HG02623 (cell line): ENCODE results near the gene SLC25A21.
"Not testable (repeated sequence)": the region's sequence is repeated elsewhere in the genome, so short reads cannot be mapped to it uniquely, and the experiment has no call there.

ENCODE experiments used
- ATAC-seq: cut with Tn5 transposase; IDR thresholded peaks from one replicate; pipeline ENCODE4 v1.9.1; 2021; ENCODE audit warnings: moderate library complexity; ENCODE audit not compliant: unreplicated experiment

SLC25A21 gene

GRCh38 chr14:36996133-36996856 lies 176.1 kb downstream of the SLC25A21 start:
- no peak for ATAC-seq

- no peak for ATAC-seq
Measured at GRCh38 chr14:36989806-36990205, 182.6 kb downstream of the SLC25A21 start.

DNA sequence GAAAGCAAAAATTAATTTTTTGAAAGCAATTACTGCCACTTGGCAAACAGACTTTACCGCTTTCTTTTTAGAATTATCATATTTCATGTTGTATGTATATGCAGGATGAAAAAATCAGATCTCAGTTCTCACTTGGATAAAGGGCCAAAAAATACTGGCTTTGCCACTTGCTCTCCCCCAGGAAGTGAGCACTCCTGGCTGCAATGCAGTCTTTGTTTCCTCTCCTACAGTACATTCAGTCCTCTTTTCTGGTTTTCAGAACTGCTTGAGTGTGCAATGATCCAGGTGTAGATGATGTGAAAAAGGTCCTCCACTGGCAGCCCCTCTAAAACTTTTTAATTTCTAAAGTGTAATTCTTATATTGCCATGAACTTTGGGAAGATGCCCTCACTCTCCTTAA lies 183.4 kb downstream of the SLC25A21 start:
- ATAC-seq: no peak

- ATAC-seq: no peak
Measured at GRCh38 chr14:36988568-36988967, 183.8 kb downstream of the SLC25A21 start.

DNA sequence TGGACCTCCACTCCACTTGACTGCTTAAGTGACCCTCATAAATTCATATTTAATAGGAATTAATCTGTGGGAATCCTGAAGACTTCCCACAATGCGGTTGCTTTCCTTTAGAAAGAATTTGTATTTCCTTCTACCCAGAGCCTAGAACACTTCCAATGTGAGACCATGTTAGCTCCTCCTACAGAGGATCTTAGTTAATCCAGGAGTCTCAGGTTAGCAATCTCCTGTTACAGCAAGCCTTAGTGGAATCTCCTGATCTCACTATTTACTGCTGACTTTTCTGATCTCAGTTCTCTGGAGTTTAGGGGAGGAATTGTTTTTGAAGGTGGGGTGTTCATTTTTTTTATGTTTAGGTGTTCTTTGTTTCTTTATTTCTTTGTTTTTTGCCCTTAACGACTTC lies 186.0 kb downstream of the SLC25A21 start:
- no peak for ATAC-seq

DNA sequence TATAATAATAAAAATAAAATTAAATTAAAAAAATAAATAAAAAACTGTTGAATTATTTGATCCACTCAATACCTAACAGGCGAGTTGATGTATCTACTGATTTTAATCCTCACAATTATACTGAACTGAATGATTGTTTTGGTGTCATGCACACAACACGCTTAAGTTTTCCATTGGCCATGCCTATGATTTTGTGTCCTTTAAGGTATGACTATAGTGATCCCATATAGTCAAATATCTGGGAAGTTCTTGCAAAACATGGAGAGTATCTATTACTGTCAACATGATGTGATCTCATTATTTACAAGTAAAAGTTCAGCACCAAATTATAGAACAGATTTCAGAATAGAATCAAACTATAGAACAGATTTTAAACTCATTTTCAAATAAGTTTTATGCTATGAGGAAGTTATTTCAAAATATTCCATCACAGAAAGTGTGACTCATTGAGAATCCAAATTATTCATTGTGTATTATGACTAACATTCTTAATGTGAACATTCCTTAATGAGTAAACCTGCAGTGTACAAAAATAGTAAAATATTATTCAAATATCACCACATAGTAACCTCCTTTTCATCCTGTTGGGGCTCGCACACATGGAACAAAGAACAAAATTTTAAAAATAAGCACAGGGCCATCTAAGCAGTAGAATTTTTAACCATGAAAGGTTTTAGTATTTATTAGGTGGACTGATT lies 190.4 kb downstream of the SLC25A21 start:
- no peak for ATAC-seq

DNA sequence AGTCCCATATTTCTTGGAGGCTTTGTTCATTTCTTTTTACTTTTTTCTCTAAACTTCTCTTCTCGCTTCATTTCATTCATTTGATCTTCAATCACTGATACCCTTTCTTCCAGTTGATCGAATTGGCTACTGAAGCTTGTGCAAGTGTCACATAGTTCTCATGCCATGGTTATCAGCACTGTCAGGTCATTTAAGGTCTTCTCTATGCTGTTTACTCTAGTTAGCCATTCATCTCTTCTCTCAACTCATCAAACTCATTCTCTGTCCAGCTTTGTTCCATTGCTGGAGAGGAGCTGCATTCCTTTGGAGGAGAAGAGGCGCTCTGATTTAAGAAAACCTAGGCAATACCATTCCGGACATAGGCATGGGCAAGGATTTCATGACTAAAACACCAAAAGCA lies 192.0 kb downstream of the SLC25A21 start:
- ATAC-seq: not testable (repeated sequence)

GRCh38 chr14:36979863-36980262 lies 192.5 kb downstream of the SLC25A21 start:
- ATAC-seq: no peak

- ATAC-seq: no peak
Measured at GRCh38 chr14:36976571-36977023, 195.8 kb downstream of the SLC25A21 start.

- ATAC-seq: no peak
Measured at GRCh38 chr14:36975834-36976233, 196.6 kb downstream of the SLC25A21 start.

GRCh38 chr14:36974985-36975384 lies 197.4 kb downstream of the SLC25A21 start:
- ATAC-seq: no peak

- no peak for ATAC-seq
Measured at GRCh38 chr14:36973806-36974442, 198.5 kb downstream of the SLC25A21 start.

GRCh38 chr14:36971263-36971855 lies 201.0 kb downstream of the SLC25A21 start:
- ATAC-seq: no peak

DNA sequence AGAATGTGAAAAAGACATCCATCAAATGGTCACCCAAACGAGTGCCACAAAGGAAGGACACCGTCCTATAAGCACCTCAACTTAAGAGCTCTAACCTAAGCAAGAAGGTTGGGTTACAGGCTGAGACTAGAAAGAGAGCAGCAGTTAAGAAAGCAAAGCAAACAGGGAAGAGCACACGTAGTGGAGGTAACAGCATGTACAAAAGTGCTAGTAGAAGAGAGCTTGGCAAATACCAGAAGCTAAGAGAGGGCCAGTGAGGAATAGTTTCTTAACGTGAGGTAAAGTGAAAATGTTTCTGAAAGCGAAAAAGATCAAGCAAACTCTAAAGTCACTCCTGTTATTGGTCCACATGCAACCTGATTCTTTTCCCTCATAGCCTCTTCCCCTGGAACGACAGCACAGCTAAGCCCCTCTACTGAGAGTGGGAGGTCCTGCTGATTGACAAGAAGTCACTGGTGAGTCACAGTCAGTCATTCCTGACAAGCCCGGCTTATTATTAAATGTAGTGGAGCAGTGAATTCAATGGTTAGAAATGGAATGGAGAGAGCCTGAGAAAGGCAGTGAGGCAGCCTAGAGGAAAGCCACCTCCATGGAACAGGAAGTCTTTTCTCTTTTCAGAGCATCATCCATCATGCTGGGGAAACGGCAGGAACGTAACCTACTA lies 204.4 kb downstream of the SLC25A21 start:
- no peak for ATAC-seq

GRCh38 chr14:36955967-36956366 lies 216.4 kb downstream of the SLC25A21 start:
- ATAC-seq: no peak

DNA sequence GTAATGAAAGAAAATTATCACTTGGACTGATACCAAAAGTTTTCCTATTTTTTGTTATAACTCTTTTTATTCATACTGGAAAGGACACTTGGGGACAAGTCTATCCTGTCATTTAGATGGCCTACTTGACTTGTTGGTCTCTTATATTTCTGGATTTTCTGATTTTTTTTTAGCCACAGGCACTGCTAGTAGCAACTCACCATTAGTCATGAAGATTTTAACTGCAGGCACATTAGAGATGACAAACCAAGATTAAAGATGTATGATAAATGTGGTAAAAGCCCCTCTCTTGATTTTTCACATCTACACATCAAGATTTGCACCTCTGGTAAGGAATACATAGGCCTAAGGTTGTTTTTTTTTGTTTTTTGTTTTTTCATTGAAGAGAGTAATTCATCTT lies 217.0 kb downstream of the SLC25A21 start:
- ATAC-seq: no peak

GRCh38 chr14:36952689-36953088 lies 219.7 kb downstream of the SLC25A21 start:
- no peak for ATAC-seq

- ATAC-seq: no peak
Measured at GRCh38 chr14:36951380-36951911, 221.0 kb downstream of the SLC25A21 start.

DNA sequence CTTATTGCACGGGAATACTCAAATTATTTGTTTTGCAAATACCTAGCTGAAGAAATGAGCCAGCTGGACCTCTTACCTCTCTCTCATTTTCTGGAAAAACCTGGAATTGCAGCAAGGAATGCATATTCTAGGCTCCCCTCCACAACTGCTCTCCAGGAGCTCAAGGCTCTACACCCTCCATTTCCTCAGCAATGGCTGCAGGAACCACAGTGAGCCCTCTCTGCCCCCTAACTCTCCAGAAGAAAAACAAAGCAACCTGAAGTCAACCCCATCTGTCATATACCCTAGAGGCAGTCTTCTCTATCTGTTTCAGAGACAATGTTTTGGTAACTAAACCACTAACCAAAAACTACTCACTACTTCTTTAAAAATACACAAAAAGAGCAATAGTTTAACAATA lies 221.6 kb downstream of the SLC25A21 start:
- ATAC-seq: no peak

DNA sequence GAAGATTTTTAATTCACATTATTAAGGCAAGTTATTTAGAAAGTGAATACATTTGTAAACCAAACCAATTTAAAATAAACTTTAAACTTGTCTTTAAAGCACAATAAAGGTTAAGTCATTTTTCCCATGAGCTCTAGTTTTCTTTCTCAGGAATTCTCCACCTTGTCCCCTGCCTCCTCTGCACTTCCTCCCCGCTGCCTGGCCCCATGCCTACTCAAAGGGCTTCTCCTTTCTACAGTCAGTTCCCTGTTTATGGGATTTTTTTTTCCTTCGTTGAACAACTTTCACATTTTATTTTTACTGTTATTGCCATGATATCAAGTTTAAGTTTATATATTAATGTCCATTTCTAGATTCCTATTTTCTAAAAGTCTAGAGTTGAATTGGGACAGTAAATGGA lies 223.0 kb downstream of the SLC25A21 start:
- no peak for ATAC-seq
